ENCODE measurements around the gene SLC25A29.
"Not testable (repeated sequence)": the region's sequence is repeated elsewhere in the genome, so short reads cannot be mapped to it uniquely, and the experiment has no call there.

The SLC25A29 gene

DNA sequence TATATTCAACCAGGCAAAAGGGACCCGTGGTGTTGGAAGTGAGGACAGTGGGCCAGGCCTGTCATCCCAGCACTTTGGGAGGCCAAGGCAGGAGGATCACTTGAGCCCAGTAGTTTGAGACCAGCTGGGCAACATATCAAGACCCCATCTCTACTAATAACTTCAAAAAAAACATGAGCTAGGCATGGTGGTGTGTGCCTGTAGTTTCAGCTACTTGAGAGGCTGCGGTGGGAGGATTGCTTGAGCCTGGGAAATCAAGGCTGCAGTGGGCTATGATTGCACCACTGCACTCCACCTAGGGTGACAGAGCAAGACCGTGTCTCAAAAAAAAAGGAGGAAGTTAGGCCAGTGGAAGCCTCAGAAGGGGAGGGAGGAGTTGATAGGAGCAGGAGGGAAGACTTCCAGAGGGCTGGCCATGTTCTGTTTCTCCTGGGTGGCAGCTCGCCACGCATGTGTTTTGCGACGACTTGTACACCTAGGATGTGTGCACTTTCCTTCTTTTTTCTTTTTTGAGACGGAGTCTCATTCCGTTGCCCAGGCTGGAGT, 10.1 kb downstream of the SLC25A29 start:
- FAIRE-seq, result no peak
- DNase-seq (ENCODE audit: insufficient read length, low spot score), result no peak
- TF ChIP-seq POLR2A (IDR thresholded peaks at IDR 0.05; ENCODE audit: low read depth, low read length), result no peak

DNA sequence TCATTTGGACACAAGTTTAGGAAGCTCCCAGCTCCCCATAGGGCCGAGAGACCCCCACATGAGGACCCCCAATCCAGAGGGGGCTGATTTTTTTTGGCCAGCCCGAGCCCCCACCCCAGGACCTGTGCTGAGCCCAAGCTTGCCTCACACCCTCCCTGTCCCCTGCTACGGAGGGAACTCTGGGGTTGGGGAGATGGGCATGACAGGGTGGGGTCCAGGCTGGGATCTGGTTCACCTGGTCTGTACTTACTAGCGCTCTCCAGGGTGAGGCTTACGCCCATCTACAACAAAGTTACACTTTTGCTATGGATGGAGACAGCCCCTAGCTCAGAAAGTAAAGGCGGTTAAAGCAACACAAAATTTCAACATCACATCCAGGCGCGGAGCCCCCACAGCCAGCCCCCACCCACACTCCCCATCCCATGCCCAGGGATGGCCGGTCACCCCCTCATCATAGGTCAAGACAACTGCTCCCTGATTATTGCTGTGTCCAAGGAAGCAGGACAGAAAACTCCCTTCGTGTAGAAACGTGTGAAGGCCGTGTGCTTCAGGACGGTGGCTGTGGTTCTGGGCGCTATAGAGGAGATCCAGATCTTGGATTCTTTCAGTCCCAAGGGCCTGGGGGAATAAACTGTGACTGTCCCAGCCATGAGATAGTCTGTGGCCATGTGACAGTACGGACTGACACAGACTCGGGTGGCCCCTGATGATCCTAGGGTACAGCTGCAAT, 10.7 kb downstream of the SLC25A29 start:
- DNase-seq (ENCODE audit: insufficient read length, low spot score) (no peak), FAIRE-seq (no peak)
- TF ChIP-seq POLR2A (IDR thresholded peaks at IDR 0.05; ENCODE audit: low read depth, low read length), result no peak

DNA sequence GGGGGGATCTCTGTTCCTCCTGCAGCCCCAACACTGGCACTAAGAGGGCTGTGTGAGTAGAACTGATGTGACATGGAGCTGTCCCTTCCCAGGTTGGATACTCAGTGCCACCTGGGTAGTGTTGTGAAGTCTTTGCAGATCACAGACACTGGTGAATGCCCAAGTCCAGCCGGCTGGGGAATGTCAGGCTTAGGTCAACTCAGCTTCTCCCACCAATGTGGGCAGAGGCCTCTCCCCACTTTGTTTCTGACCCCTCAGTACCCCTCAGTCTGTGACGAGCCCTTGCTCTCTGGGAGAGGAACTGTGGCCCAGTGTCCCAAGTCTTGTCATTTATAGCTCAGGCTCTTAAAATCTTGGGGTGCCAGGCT, 11.3 kb downstream of the SLC25A29 start:
- DNase-seq (ENCODE audit: insufficient read length, low spot score), result no peak
- no peak for FAIRE-seq

DNA sequence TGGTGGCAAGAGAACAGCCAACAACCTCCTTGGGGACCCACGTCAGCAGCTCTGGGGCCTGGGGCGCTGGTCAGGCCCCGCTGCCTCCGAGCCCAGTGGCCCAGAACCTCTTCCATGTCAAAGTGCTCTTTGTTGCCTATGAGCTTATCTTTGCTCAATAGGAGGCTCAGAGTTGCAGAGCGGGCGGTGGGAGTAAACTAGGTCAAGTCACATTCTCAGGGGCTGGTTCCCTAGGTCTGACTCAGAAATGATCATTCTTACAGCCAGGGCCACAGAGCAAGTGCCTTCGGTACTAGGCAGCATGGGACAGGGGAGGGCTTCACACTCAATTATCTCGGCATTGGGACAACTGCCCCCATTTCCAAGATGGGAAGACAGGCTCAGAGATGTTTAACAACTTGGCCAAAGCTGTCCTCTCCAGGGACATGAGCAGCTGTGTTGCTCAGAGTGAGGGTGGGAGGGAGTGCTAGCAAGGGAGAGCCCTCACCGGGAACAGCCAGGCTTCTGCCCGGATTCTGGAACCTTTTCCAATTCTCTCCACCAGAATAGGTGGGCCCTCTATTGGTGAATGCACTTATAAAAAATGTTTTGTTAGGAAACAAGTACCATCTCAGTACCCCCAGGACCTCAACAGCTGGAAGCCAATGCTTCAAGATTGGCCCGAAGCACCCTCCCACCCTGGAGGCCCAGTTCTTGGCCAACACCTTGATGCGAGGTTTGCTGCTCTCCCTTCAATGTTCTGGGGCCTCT, 11.9 kb downstream of the SLC25A29 start:
- FAIRE-seq (no peak), DNase-seq (ENCODE audit: insufficient read length, low spot score) (no peak)
- no peak for TF ChIP-seq POLR2A (IDR thresholded peaks at IDR 0.05; ENCODE audit: low read depth, low read length)

More for the DNA sequence above, 11.3 kb downstream of the SLC25A29 start:
- no peak for TF ChIP-seq POLR2A (IDR thresholded peaks at IDR 0.05; ENCODE audit: low read depth, low read length)

DNA sequence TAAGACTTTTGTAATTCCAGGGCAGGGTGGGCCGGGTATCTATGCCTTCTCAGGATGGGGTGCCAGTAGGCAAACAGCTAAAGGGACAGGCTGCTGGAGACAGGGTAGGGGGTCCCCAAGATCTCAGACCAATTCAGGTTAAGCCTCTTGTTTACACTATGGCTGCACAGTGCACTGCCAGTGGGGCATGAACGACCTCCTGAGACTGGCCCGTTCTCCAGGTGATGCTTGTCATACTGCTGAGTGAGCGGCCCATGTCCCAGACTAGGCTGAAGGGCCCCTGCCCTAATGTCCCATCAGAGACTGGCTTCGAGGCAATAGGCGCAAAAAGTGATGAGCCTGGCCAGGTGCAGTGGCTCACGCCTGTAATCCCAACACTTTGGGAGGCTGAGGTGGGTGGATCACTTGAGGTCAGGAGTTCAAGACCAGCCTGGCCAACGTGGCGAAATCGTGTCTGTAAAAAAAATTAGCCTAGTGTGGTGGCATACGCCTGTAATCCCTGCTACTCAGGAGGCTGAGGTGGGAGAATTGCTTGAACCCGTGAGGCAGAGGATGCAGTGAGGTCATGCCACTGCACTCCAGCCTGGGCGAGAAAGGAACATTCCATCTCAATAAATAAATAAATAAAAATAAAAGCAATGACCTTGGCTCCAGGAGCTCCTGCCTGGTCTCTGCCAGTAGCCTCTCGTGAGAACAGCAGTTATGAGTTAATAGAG, 12.6 kb downstream of the SLC25A29 start:
- no peak for TF ChIP-seq POLR2A (IDR thresholded peaks at IDR 0.05; ENCODE audit: low read depth, low read length)
- no peak for DNase-seq (ENCODE audit: insufficient read length, low spot score)
- no peak for FAIRE-seq

DNA sequence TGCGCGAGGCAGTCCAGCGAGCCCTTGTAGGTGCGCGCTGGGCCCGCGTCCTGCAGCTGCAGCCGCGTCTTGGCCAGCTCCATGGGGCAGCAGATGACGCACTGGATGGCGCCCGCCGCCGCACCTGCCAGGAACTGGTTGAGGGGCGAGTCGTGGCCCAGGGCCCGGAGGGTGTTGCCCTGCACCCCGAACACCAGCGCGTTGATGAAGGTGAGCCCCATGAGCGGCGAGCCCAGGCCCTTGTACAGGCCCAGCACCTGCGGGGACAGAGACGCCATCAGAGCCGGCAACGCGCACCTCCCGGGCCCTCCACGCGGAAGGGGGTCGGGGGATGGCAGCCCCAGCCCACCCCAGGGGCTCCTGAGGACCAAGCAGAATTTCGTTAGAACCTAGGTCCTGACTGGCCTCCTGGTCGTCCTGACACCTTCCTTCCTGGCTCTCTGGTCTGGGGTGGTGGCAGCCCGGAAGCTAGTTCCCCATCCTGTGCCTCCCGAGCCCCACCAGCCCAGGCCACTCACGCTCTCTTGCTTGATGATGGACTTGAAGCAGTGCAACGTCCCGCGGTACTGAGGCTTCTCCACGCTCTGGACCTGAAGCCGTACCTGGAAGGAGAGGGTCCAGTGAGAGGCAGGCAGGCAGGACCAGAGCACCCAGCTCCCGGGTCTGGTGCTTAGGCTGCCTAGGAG, 13.3 kb downstream of the SLC25A29 start:
- no peak for FAIRE-seq
- TF ChIP-seq POLR2A (IDR thresholded peaks at IDR 0.05; ENCODE audit: low read depth, low read length), result no peak
- no peak for DNase-seq (ENCODE audit: insufficient read length, low spot score)

DNA sequence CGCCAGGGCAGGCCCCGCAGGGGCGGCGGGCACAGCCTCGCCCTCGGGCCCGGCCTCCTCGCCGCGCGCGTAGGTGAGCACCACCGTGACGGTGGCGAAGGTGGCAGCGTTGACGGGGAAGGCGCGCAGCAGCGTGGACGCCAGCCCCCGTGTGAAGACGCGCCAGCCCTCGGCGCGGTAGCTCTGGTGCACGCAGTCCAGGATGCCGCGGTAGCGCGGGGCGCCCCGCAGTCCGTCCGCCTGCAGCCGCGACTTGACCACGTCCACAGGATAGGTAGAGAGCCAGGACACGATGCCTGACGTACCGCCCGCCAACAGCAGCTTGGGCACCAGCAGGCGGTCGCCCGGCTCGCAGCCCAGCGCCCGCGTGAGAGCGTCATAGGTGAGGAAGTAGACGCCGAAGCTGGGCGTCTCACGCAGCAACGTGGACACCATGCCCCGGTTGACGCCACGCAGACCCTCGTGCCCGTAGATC, 13.9 kb downstream of the SLC25A29 start:
- DNase-seq (ENCODE audit: insufficient read length, low spot score) (no peak), FAIRE-seq (no peak)
- no peak for TF ChIP-seq POLR2A (IDR thresholded peaks at IDR 0.05; ENCODE audit: low read depth, low read length)

DNA sequence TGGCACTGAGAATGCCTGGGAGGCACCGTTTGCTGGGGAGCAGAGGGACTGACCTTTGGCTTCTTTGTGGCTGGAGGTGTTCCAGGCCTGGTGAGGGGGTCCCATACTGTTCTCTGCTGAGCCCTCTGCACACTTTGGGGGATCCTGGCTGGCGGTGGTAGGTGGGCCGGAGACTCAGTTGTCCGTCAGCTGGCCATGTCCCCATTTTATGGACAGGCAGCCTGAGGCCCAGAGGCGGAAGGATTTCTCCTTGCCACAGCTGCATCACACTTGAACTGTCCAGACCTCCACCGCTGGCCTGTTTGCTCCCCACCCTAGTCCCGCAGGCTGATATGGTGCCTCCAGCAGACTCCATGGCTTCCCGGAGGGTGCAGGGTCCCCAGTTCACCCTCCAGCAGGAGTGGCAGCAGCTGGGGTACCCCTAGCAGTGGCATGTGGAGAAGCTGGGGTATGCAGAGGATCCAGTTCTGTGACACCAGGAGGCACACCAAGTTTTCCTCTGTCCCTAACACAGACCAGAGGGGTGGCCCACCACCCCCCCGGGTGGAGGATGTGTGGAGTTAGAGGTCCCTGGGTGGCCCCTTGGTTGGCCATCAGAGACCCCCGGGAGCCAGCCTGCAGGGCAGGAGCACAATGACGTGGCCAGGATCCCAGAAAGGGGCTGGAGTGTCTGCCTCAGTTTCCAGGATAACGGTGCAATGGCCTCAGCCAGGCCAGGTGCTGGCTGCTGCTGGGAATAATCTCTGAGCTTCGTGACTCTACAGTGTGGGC, 14.8 kb downstream of the SLC25A29 start:
- FAIRE-seq, result no peak
- no peak for TF ChIP-seq POLR2A (IDR thresholded peaks at IDR 0.05; ENCODE audit: low read depth, low read length)
- DNase-seq (ENCODE audit: insufficient read length, low spot score), result no peak

DNA sequence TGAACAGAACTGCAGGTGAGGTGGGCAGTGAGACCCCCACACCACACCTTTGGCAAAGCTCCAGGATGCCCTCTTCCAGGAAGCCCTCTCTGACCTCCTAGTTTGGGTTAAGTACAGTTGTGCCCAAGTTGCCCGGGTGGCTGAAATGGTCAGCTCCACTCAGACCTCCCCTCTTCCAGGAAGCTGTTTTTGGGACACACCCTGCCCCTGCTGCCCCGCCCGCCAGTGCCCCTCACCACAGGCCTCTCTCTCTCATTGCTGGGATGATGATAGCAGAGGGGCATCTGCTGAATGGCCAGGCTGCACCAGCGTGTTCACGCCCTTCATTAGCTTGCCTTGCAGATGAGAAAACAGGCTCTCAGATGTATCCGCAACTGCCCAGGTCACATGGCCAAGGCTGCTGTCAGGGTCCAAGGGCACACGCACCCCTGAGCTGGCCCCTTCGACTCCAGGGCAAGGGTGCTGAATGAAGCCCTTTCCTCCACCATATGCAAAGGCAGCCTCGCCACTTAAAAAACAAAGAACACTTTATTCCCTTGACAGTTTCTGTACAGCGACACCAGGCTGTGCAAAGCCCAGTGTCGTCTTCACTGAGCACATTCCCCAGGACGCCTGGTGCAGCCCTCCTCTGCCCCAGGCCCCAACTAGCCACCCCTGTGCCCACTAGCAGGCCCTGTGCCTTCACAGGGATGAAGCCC, 15.5 kb downstream of the SLC25A29 start:
- TF ChIP-seq POLR2A (IDR thresholded peaks at IDR 0.05; ENCODE audit: low read depth, low read length), result no peak
- no peak for DNase-seq (ENCODE audit: insufficient read length, low spot score)
- FAIRE-seq, result no peak

DNA sequence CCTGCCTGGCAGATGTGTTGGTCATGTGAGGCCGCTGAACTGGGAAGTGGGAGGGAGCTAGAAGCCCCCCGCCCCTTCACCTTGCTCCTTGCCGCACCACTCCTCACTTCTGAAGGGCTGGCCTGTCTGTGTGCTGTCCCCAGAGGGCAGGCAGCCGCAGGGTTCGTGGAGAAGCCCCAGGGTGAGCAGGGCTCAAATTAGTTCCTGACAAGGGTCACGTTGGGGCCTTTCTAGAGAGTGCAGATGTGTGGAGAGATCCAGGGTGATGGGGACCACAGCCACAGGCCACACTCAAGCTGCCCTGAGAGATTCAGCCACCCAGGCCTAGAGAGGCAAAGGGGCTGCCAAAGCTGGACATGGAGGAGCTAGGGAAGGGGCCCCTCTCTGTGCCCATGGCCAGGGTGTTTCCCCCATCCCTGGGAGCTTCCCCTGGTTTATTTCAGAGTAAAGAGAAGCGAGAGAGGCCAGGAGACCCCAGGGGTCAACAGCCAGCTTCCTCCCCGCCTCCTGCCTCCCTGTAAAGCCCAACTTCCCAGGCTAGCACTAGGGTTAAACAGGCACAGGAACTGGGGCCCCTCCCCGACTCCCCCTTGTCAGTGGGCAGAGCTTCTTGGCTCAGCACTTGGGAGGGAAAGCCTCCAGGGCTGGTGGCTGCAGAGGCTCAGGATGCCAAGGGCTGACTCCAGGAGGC, 16.2 kb downstream of the SLC25A29 start:
- FAIRE-seq, result no peak
- no peak for DNase-seq (ENCODE audit: insufficient read length, low spot score)
- no peak for TF ChIP-seq POLR2A (IDR thresholded peaks at IDR 0.05; ENCODE audit: low read depth, low read length)

DNA sequence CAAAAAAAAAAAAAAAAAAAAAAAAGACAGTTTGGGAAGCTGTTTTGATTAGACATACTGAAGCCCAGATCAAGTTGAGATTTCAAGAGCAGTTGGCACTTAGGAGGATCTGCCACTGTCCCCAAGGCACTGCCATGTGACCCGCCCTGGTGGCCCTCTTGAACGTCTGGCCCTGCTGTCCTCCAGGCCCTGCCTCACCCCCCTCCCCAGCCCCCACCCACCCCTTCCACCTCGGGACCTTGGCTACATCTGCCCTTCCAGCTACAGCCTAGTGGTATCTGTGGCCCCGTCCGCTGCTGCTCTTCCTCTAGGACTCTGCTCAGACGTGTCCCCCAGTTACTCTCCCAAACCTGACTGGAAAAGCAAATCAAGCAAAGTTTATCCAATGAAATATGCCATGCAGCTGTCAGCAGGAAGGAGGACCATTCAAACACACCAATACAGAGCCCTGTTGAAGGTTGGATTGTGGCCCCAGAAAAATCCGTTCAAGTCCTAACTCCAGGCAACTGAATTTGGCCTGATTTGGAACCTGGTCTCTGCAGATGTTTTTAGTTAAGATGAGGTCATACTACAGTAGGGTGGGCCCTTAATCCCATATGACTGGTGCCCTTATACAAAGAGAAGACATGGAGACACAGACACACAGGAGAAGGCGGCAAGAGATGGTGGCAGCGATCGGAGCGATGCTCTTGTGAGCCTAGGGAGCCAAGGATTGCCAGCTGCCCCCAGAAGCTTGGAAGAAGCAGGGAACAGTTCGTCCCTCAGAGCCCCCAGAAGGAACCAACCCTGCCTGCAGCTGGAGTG, 17.7 kb downstream of the SLC25A29 start:
- DNase-seq (ENCODE audit: insufficient read length, low spot score), result no peak
- TF ChIP-seq POLR2A (IDR thresholded peaks at IDR 0.05; ENCODE audit: low read depth, low read length), result no peak
- FAIRE-seq, result no peak

DNA sequence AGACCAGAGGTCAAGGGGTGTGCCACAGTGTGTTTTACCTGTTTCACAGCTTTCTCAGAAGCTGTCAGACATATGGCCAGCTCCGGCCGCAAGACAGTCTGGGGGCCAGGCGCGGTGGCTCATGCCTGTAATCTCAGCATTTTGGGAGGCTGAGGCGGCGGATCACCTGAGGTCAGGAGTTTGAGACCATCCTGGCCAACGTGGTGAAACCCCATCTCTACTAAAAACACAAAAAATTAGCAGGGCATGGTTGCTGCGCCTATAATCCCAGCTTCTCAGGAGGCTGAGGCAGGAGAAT, 18.3 kb downstream of the SLC25A29 start:
- not testable (repeated sequence) for FAIRE-seq; DNase-seq (ENCODE audit: insufficient read length, low spot score)

Data from H54 (cell line).